Endodermal cell (in vitro differentiated cells): ENCODE results near the gene HOXA11. TPM values are rescaled to one million over a fixed set of nuclear protein-coding genes. Genes with fewer than 3 reads are reported as not detected.
A peak's percentile ranks its signal among the peaks of the same experiment; 100 is the strongest.

Source experiments
- DNase-seq: peaks from one replicate; pipeline ENCODE4 v3.0.0-alpha.2; 2017
- H3K27ac ChIP-seq: 2 replicates; pipeline ENCODE4 v1.5.1; 2013; ENCODE audit warnings: mild to moderate bottlenecking, low read depth, low read length, moderate library complexity
- H3K27me3 ChIP-seq: 2 replicates; pipeline ENCODE4 v1.6.1; 2013; ENCODE audit warnings: mild to moderate bottlenecking, low read length, moderate library complexity; ENCODE audit not compliant: insufficient read depth, control insufficient read depth, poor library complexity, severe bottlenecking
- H3K36me3 ChIP-seq: 2 replicates; pipeline ENCODE4 v1.7.0; 2013; ENCODE audit warnings: mild to moderate bottlenecking, low read length, moderate library complexity; ENCODE audit not compliant: control insufficient read depth, insufficient read depth
- H3K4me1 ChIP-seq: one replicate; pipeline ENCODE4 v1.7.0; 2013; ENCODE audit warnings: low read length; ENCODE audit not compliant: control insufficient read depth, insufficient read depth
- H3K4me3 ChIP-seq: 2 replicates; pipeline ENCODE4 v1.5.1; 2013; ENCODE audit warnings: mild to moderate bottlenecking, low read length, moderate library complexity
- H3K9ac ChIP-seq: 2 replicates; pipeline ENCODE4 v1.6.1; 2013; ENCODE audit warnings: mild to moderate bottlenecking, low read length, moderate library complexity; ENCODE audit not compliant: poor library complexity, severe bottlenecking; ENCODE audit errors: extremely low read depth
- H3K9me3 ChIP-seq: 2 replicates; pipeline ENCODE4 v1.6.1; 2013; ENCODE audit warnings: mild to moderate bottlenecking, low read length, moderate library complexity; ENCODE audit not compliant: control insufficient read depth
- H3K27ac Mint-ChIP-seq: 2 replicates; pipeline ENCODE4 v1.8.0; 2020; ENCODE audit warnings: mixed read lengths
- H3K27me3 Mint-ChIP-seq: 2 replicates; pipeline ENCODE4 v1.8.0; 2021; ENCODE audit warnings: mild to moderate bottlenecking, mixed read lengths; ENCODE audit not compliant: insufficient read depth
- H3K36me3 Mint-ChIP-seq: 2 replicates; pipeline ENCODE4 v1.8.0; 2020; ENCODE audit warnings: low read depth, mixed read lengths
- H3K4me1 Mint-ChIP-seq: 2 replicates; pipeline ENCODE4 v1.8.0; 2020; ENCODE audit warnings: mixed read lengths
- H3K4me3 Mint-ChIP-seq: 2 replicates; pipeline ENCODE4 v1.8.0; 2020; ENCODE audit warnings: mild to moderate bottlenecking, moderate library complexity, mixed read lengths
- H3K9me3 Mint-ChIP-seq: 2 replicates; pipeline ENCODE4 v1.8.0; 2020; ENCODE audit warnings: mild to moderate bottlenecking, mixed read lengths
- CTCF ChIP-seq: fragments of 200-600 bp; sonication (generic); conservative IDR thresholded peaks from 2 replicates; pipeline ENCODE4 v1.5.0; 2021; ENCODE audit warnings: antibody characterized with exemption, mild to moderate bottlenecking
- WGBS, 2 experiments: methylation state at CpG; one replicate each; pipeline versions ENCODE4 v1.1.5 to v1.1.7; 2013; ENCODE audit warnings: missing lambda C conversion rate in 2 of 2, mixed read lengths in 1 of 2; ENCODE audit not compliant: insufficient coverage in 1 of 2, insufficient read length in 1 of 2; 5-methylcytosine and 5-hydroxymethylcytosine counted together
- total RNA-seq, 2 donors: library from RNA; stranded (reverse); fragmentation: NEBNext Ultra II Directional in 1 of 2; extraction: Animal tissue kit (Norgen Biotek cat#: 25700) in 1 of 2; gene quantifications; 2 replicates in 1 of 2; 3 replicates in 1 of 2; pipeline ENCODE4 v1.2.1, GENCODE V29; 2021

The HOXA11 gene
- total RNA-seq, 2 donors from 2014 or later: not detected

GRCh38 chr7:27168265-27168947, 16.6 kb downstream of the HOXA11 start:
- H3K27me3 Mint-ChIP-seq: peaks cover 99% of the 10 kb centered on the region
- H3K4me3 ChIP-seq: no peak overlapping the region

GRCh38 chr7:27167916-27168264, 17.1 kb downstream of the HOXA11 start:
- Histone ChIP-seq H3K9ac (no peak overlapping the region), H3K4me3 (no peak overlapping the region), H3K9me3 (peaks cover 5% of the 10 kb centered on the region), H3K36me3 (no peaks in the 10 kb centered on the region), H3K27ac (no peak overlapping the region), H3K4me1 (no peaks in the 10 kb centered on the region), H3K27me3 (peaks cover 100% of the 10 kb centered on the region)
- no peak for TF ChIP-seq CTCF
- Mint-ChIP-seq H3K27ac (no peak overlapping the region), H3K4me3 (no peak overlapping the region), H3K36me3 (no peaks in the 10 kb centered on the region), H3K9me3 (peaks cover 8% of the 10 kb centered on the region), H3K27me3 (peaks cover 100% of the 10 kb centered on the region), H3K4me1 (no peaks in the 10 kb centered on the region)
- WGBS, 2 experiments: 21 to 38% methylated on average over 2 to 4 of the region's 4 CpGs
- no peak for DNase-seq

More at GRCh38 chr7:27168265-27168947, 16.6 kb downstream of the HOXA11 start:
- Mint-ChIP-seq H3K4me3 (no peak overlapping the region), H3K9me3 (peaks cover 8% of the 10 kb centered on the region), H3K27ac (no peak overlapping the region), H3K36me3 (no peaks in the 10 kb centered on the region), H3K4me1 (no peaks in the 10 kb centered on the region)
- WGBS, 2 experiments: 12 to 13% methylated on average over 16 to 25 of the region's 25 CpGs
- Histone ChIP-seq H3K27me3 (peaks cover 100% of the 10 kb centered on the region), H3K9ac (no peak overlapping the region), H3K4me1 (no peaks in the 10 kb centered on the region), H3K27ac (no peak overlapping the region), H3K9me3 (peaks cover 5% of the 10 kb centered on the region), H3K36me3 (no peaks in the 10 kb centered on the region)
- DNase-seq: peak; percentile 75
- TF ChIP-seq CTCF: peak; percentile 22

DNA sequence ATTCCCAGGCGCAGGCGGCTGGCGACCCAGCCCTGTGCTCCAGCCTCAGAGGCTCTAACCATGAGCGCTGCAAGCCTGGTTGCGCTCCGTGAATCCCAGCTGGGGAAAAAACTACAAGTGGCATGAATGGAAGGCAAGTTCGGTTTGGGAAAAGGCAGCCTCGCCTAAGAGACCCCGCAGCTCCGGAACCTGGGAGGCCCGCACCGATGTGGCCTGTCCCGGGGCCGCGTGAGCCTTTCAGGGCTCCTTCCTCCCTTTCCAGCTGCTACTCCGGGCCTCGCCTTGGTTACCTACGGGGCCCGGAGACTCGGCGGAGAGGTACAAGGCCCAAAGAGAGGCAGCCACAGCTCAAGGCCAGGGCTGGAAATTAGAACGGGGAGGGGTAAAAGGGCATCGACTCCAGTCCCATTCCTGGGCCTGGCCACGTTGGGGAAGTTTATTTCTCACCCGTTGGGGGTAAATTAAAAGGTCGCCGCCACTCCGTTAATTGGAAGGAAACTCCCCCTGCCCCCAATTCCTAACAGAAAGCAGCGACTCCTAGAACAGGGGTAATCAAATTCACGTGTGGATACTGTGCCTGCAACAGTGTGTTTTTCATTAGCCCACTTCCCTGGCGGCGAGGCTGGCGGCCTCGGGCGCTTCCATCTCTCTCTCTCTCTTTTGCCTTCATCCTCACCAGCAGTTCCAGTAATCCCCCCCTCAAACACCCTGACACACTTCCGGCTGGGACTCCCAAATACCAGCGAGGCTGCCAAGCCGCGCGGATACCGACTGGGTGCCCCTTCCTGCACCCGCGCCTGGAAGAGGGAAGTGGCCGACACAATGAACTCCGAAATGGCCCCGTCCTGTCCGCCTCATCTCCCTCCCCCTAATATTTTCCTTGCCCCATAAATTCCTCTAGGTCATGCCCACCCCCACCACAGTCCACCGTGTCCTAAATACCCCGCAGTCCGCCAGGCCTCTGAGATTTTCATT, 18.2 kb downstream of the HOXA11 start:
- WGBS, 2 experiments: 7% methylated on average over 31 to 50 of the region's 50 CpGs
- H3K4me3 ChIP-seq: no peak overlapping the region
- H3K36me3 ChIP-seq: no peaks in the 10 kb centered on the region
- H3K4me1 ChIP-seq: no peaks in the 10 kb centered on the region
- Mint-ChIP-seq H3K36me3 (no peaks in the 10 kb centered on the region), H3K4me1 (no peaks in the 10 kb centered on the region), H3K27ac (no peak overlapping the region), H3K27me3 (peaks cover 100% of the 10 kb centered on the region), H3K9me3 (peaks cover 8% of the 10 kb centered on the region), H3K4me3 (no peak overlapping the region)
- no peak overlapping the region for H3K9ac ChIP-seq
- TF ChIP-seq CTCF: no peak
- peaks cover 5% of the 10 kb centered on the region for H3K9me3 ChIP-seq
- no peak overlapping the region for H3K27ac ChIP-seq
- peak; percentile 64 for DNase-seq
- peaks cover 100% of the 10 kb centered on the region for H3K27me3 ChIP-seq
